GM19438 (cell line): ENCODE results near the gene PDK1.

Experiments
- ATAC-seq: cut with Tn5 transposase; IDR thresholded peaks from one replicate; pipeline ENCODE4 v1.9.1; 2021; ENCODE audit warnings: low read depth; ENCODE audit not compliant: unreplicated experiment

Gene PDK1

DNA sequence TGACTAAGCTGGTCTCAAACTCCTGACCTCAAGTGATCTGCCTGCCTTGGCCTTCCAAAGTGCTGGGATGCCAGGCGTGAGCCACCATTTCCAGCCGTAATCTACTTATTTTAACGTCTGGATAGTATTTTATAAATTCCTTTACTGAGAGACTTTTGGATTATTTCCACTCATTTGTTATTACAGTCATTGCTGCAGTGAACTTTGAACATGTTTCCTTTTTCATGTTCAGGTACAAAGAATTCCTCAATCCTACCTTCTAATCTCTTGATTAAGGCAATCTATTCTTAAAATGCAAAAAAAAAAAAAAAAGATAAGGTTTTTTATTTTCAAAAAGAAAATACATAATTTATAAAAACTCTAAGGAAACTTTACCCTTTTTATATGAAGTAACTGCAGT, 78.6 kb downstream of the PDK1 start:
- no peak for ATAC-seq

DNA sequence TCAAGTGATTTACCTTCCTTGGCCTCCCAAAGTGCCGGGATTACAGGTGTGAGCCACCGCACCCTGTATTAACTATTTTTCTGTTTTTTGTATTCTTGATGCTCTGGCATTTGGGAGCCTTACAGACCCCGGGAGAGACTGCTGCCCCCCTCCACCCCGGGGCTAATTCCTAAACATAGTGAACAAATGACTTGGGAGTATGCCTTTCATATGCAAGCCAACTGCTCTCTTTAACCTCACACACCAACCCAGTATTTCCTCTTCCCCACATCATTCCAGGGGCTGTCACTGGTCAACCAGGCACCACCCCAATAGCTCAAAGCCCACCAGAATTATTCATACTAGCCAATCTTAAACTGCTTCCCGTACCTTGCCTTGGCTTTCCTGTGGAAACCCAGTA, 79.7 kb downstream of the PDK1 start:
- ATAC-seq = no peak

DNA sequence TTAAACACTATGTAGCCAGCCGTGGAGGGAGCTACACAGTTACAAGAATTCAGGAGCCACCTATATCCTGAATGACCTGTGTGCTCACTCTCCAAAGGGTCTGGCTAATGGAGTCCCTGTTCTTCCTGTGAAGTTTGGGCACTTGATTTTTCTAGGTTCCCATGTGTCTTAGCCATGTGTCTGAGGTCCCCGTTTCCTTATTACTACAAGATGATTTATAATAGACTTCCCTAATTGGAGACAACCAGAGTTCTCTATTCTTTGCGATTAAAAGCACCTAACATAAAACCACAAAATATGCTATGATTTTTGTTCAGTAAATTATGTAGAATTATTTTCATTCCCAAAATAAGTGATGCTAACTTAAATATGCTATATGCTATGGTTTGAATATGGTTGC, 83.4 kb downstream of the PDK1 start:
- no peak for ATAC-seq

DNA sequence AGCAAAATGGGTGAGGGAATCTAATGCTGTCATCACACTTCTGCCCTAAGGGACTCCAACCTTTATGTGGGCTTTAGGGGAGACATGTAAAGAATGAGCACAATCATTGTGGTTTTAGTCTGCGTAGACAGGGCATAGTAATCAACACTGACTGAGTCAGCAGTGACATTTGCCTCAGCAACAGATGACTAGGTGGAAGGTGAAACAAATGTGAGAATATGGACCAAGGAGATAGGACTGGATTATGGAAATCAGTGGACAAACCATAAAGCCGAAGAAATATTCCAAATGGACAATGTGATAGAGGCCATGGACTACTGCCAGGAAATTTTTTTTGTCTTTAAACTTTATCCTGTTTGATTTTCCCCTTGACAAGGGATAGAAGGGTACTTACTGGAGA, 83.9 kb downstream of the PDK1 start:
- no peak for ATAC-seq

DNA sequence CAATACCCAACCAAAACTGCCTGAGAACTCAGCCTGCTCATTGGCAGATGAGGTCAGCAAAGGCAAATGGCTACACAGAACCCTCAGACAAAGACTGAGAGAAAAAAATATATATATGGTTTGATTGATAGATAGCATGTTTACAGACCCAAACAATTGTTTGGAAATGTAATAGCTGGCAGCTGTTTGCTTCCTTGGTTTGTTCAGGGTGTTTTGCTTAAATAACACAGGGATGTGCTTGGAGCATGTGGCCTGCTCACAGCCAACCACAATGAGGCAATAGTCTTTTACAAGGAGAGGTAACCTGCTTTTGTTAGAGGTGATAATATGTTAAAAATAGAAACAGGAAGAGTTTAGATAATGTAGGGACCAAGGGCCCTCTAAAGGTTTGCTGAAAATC, 84.5 kb downstream of the PDK1 start:
- no peak for ATAC-seq

DNA sequence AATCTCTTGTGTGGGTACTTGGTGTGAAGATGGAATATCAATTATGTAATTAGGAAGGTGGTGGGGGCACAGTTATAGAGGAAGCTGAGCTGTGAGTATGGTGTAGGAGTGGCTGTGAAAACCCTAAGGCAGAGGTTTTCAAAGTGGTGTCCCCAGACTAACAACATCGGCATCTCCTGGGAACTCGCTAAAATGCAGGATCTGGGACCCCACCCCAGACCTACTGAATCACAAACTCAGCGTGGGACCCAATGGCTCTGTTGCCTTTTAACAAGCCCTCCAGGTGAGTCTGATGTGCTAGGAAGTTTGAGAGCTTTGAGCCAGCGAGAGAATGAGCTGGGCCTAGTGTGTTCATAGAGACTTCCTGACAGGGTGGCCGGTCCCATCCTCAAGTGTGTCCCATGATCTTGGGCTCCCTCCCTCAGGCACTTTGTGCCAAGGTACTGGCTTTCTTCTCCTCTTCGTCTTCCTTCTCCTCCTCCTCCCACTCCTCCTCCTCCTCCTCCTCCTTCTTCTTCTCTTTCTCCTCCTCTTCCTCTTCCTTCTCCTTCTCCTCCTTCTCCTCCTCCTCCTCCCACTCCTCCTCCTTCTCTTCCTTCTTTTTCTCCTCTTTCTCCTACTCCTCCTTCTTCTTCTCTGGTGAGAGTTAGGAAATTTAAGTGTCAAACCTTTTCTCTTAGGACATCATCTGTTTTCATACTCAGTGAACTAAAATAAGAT, 86.6 kb downstream of the PDK1 start:
- ATAC-seq = no peak

DNA sequence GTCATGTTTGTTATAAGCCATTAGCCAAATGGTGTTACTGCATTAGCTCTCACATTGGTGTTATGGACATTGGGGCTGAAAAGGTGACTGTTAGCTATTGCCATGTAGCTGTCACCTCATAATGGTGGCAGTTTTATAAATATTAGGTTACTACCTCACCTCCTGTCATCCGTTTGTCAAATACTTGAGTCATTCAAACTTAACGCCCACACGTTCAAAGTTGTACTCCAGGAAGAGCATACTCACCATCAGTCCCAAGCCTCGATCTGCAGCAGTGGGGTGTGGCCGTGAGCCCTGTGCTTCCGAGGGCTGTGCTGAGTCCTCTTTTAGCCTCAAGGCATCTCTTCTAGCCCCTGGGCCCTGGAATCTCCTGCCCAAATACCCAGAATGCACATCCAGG, 87.3 kb downstream of the PDK1 start:
- ATAC-seq = no peak

DNA sequence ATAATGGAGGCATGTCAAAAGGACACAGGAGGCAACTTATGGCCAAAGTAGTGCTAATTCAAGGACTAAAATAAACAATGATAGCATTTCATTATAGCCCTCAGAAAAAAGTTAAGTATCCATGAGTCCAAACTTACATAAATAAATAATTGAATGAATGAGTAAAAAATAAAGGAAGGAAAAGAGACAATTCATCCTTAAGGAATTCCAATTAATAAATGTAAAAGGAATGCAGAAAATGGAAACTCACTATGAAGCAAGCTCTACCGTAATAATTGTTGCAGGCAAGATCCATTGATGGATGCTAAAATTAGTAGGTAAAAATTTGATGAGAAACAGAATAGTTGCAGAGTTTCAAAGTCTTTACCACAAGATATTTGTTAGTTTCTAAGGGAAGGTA, 91.5 kb downstream of the PDK1 start:
- no peak for ATAC-seq

DNA sequence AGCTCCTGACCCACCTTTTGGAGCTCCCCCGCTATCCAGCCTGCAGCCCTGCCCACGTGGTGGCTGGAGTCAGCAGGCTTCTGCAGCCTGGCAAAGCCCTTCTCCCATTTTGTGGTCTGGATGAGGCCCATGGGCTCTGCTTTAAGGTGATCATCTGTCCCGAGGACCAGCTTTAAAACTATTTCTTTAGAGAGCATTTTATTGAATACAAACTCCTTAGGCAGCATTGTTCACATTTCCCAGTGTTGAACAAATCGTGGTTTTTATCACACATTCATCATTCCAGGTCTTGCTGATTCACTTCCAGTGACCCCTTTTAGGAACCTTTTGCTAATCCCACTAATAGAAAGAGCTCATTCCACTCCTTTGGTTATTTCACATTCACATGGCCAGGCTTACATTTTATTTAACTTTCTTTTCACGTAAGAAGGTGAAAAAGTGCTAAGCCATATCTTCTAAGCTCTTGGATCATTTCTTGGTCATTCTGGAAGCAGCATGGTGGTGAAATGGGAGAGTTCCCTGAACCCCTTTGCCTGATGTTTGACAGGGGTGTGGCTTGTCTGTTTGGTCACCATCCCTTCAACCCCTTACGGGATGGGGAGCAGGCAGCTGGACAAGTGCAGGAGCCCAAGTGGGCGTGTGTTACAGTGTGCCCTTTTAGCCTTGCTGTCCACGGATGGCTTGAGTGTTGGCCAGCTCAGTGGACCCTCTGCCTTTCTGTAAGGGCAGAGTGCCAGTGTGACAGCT, 99.4 kb downstream of the PDK1 start:
- no peak for ATAC-seq

DNA sequence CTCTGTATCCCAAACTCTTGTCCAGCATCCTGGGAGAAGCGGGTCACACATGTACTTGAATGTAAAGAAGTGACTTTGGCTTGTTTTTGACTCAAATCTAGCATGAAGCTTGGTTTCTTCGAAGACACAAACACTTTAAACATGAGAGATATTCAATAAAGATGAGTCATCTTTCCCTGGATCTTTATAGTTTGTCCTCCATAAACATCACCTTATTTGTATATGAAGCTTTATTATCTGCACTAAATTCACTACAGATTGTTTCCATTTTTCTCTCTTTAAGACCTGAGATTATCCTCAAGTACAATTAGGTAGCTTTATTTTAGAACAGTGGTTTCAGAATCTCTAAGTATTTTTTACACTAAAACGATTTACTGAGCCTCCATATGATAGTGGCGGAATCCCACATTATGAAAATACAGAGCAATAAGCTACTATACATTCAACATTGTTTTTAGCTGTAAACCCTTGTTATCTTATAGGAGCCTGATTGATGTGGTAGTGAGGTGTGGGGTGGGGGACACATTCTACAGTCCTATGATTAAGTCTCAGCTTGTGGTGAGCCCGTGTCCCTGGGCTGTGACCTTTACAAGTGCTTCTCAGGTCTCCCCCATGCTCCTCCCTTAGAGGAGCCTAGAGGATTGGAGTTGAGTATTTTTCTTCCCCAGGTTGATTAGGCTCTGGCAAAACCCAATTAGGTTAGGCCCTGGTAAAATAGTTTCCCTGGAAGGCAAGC, 100.1 kb downstream of the PDK1 start:
- ATAC-seq = no peak
